Memory B cell (primary cell): ENCODE measurements around the gene LDB2.

Source experiments
- ATAC-seq: fragments of 150-1000 bp; cut with Tn5 transposase; 2 replicates; pipeline ENCODE4 v1.10.0; 2021; ENCODE audit warnings: low read depth, mild to moderate bottlenecking, moderate library complexity
- DNase-seq, 2 donors: peaks; one replicate each; pipeline ENCODE4 v3.0.0; 2022; ENCODE audit warnings: low spot score in 2 of 2
- H3K27ac Mint-ChIP-seq: one replicate; pipeline ENCODE4 v1.8.0; 2022; ENCODE audit warnings: mild to moderate bottlenecking, moderate library complexity, mixed read lengths
- H3K27me3 Mint-ChIP-seq: one replicate; pipeline ENCODE4 v1.8.0; 2022; ENCODE audit warnings: mixed read lengths
- H3K36me3 Mint-ChIP-seq: one replicate; pipeline ENCODE4 v1.8.0; 2022; ENCODE audit warnings: mild to moderate bottlenecking, mixed read lengths
- H3K4me1 Mint-ChIP-seq: one replicate; pipeline ENCODE4 v1.8.0; 2022; ENCODE audit warnings: mixed read lengths
- H3K4me3 Mint-ChIP-seq: one replicate; pipeline ENCODE4 v1.8.0; 2022; ENCODE audit warnings: mild to moderate bottlenecking, moderate library complexity, mixed read lengths
- H3K9me3 Mint-ChIP-seq: one replicate; pipeline ENCODE4 v1.8.0; 2022; ENCODE audit warnings: mixed read lengths

LDB2 gene

GRCh38 chr4:16866974-16867373 lies 31.5 kb downstream of the LDB2 start:
- Mint-ChIP-seq H3K4me1 (no peaks in the 10 kb centered on the region), H3K9me3 (peaks cover 2% of the 10 kb centered on the region), H3K36me3 (no peaks in the 10 kb centered on the region), H3K27ac (no peak overlapping the region), H3K27me3 (no peaks in the 10 kb centered on the region), H3K4me3 (no peak overlapping the region)
- ATAC-seq (no peak), DNase-seq (no peak)

- peaks cover 5% of the 10 kb centered on the region for H3K9me3 Mint-ChIP-seq
- ATAC-seq (no peak), DNase-seq (no peak)
- H3K27ac Mint-ChIP-seq = no peak overlapping the region
- no peaks in the 10 kb centered on the region for H3K36me3 Mint-ChIP-seq
- no peaks in the 10 kb centered on the region for H3K4me1 Mint-ChIP-seq
- no peaks in the 10 kb centered on the region for H3K27me3 Mint-ChIP-seq
- H3K4me3 Mint-ChIP-seq = no peak overlapping the region
These were observed 32.6 kb downstream of the LDB2 start for GRCh38 chr4:16865897-16866283.

DNA sequence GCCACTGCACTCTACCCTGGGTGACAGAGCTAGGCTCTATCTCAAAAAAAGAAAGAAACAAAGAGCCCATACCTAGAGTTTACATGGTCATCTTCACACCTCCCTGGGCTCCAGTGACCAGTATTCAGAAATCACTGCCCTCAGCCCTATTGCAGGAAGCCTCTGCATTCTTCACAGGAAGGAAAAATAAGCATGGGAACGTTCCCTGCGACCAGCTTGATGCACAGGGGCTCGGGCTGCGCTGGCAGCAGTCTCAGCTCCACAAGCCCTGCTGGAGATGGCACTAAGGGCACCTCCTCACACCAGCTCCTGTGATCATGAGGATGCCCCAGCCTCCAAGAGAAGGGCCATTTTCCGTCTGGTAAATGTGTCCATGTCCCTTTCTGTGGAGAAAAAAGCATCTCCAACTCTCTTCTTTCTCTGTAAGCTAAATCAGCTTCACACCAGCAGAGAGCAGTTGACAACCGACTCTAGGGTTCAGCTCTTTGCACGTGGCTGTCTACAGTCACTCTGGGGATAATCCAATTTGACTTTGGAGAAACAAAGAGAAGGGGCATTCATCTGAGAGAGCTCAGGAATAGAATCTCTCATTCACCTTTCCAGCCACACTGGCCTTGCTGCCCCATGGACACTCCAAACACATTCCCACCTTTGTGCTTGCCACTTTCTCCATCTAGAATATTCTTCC lies 33.1 kb downstream of the LDB2 start:
- peaks cover 5% of the 10 kb centered on the region for H3K9me3 Mint-ChIP-seq
- no peaks in the 10 kb centered on the region for H3K27me3 Mint-ChIP-seq
- no peak for DNase-seq
- H3K27ac Mint-ChIP-seq = no peak overlapping the region
- no peak overlapping the region for H3K4me3 Mint-ChIP-seq
- no peaks in the 10 kb centered on the region for H3K36me3 Mint-ChIP-seq
- no peak for ATAC-seq
- H3K4me1 Mint-ChIP-seq = no peaks in the 10 kb centered on the region

GRCh38 chr4:16864199-16864598 lies 34.2 kb downstream of the LDB2 start:
- Mint-ChIP-seq H3K4me3 (no peak overlapping the region), H3K9me3 (peaks cover 5% of the 10 kb centered on the region), H3K36me3 (no peaks in the 10 kb centered on the region), H3K4me1 (no peaks in the 10 kb centered on the region), H3K27me3 (no peaks in the 10 kb centered on the region), H3K27ac (no peak overlapping the region)
- ATAC-seq (no peak), DNase-seq (no peak)

- no peaks in the 10 kb centered on the region for H3K27me3 Mint-ChIP-seq
- no peaks in the 10 kb centered on the region for H3K4me1 Mint-ChIP-seq
- ATAC-seq (no peak), DNase-seq (no peak)
- H3K4me3 Mint-ChIP-seq = no peak overlapping the region
- H3K27ac Mint-ChIP-seq = no peak overlapping the region
- H3K36me3 Mint-ChIP-seq = no peaks in the 10 kb centered on the region
- H3K9me3 Mint-ChIP-seq = peaks cover 5% of the 10 kb centered on the region
These were observed 35.7 kb downstream of the LDB2 start for GRCh38 chr4:16862697-16863096.

GRCh38 chr4:16860516-16860915 lies 37.9 kb downstream of the LDB2 start:
- no peaks in the 10 kb centered on the region for H3K27me3 Mint-ChIP-seq
- DNase-seq (no peak), ATAC-seq (no peak)
- peaks cover 8% of the 10 kb centered on the region for H3K9me3 Mint-ChIP-seq
- no peak overlapping the region for H3K27ac Mint-ChIP-seq
- H3K4me3 Mint-ChIP-seq = no peak overlapping the region
- H3K36me3 Mint-ChIP-seq = no peaks in the 10 kb centered on the region
- no peaks in the 10 kb centered on the region for H3K4me1 Mint-ChIP-seq

GRCh38 chr4:16859031-16859430 lies 39.4 kb downstream of the LDB2 start:
- ATAC-seq = no peak
- Mint-ChIP-seq H3K9me3 (peaks cover 8% of the 10 kb centered on the region), H3K27ac (no peak overlapping the region), H3K4me3 (no peak overlapping the region), H3K4me1 (no peaks in the 10 kb centered on the region), H3K27me3 (no peaks in the 10 kb centered on the region), H3K36me3 (no peaks in the 10 kb centered on the region)
- DNase-seq = no peak

DNA sequence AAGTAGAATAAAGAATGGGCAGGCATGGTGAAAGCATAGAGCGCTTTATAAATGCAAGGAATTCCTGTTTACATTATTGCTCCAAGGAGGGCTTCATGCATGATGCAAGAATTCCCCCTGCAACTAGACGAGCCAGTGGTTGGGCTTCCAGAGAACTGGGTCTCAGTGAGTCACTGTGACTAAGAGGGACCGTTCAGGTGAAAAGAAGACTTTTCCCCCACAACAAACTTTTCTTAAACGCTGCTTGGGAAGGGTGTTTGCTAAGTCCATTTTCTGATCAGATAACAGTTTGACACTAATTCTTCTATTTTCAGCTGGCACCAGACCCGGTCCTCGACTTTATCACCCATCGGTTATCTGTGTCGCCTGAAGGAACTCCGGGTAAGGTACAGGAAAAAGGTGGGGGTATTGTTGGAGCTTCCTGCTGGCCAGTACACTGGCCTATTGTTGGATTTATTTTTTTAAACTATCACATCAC lies 40.1 kb downstream of the LDB2 start:
- Mint-ChIP-seq H3K9me3 (peaks cover 8% of the 10 kb centered on the region), H3K4me3 (no peak overlapping the region), H3K27me3 (no peaks in the 10 kb centered on the region), H3K36me3 (no peaks in the 10 kb centered on the region), H3K4me1 (no peaks in the 10 kb centered on the region), H3K27ac (no peak overlapping the region)
- ATAC-seq (no peak), DNase-seq (no peak)

- Mint-ChIP-seq H3K27me3 (no peaks in the 10 kb centered on the region), H3K36me3 (no peaks in the 10 kb centered on the region), H3K27ac (no peak overlapping the region), H3K9me3 (peaks cover 6% of the 10 kb centered on the region), H3K4me1 (no peaks in the 10 kb centered on the region), H3K4me3 (no peak overlapping the region)
- ATAC-seq (no peak), DNase-seq (no peak)
These were observed 41.0 kb downstream of the LDB2 start for GRCh38 chr4:16857425-16857824.

- Mint-ChIP-seq H3K9me3 (peaks cover 2% of the 10 kb centered on the region), H3K4me3 (no peak overlapping the region), H3K27me3 (no peaks in the 10 kb centered on the region), H3K27ac (no peak overlapping the region), H3K36me3 (no peaks in the 10 kb centered on the region), H3K4me1 (no peaks in the 10 kb centered on the region)
- DNase-seq (no peak), ATAC-seq (no peak)
These were observed 44.8 kb downstream of the LDB2 start for GRCh38 chr4:16853640-16854039.

- Mint-ChIP-seq H3K9me3 (peaks cover 2% of the 10 kb centered on the region), H3K4me3 (no peak overlapping the region), H3K36me3 (no peaks in the 10 kb centered on the region), H3K27me3 (no peaks in the 10 kb centered on the region), H3K4me1 (no peaks in the 10 kb centered on the region), H3K27ac (no peak overlapping the region)
- DNase-seq (no peak), ATAC-seq (no peak)
These were observed 45.8 kb downstream of the LDB2 start for GRCh38 chr4:16852644-16853043.

GRCh38 chr4:16852228-16852627 lies 46.2 kb downstream of the LDB2 start:
- no peak for DNase-seq
- H3K4me3 Mint-ChIP-seq = no peak overlapping the region
- no peak overlapping the region for H3K27ac Mint-ChIP-seq

DNA sequence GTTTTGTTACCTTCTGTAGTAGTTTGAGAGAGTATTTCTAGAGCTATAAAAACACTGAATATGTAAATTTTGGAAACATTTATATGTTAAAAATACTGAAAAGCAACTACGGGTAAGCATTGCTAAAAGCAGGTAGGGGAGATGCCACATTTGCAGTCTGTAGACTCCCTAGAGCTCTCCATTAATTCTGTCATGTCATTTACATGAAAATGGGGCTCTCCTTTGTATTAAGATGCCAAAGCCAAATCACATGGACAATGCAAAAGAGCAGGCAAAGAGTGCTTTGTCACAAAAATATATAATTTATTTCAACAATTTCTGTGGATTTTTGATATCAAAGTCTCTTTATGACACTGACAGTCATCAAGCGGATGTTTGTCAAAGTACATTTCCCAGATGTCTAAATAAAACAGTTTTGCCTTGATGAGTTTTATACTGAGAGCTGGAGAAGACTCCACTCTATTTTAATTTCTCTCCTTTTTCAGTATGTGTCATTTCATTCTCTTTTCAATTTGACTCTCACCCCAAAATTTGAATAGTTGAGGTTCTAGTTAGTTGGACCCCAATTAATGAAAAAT lies 51.8 kb downstream of the LDB2 start:
- peaks cover 3% of the 10 kb centered on the region for H3K9me3 Mint-ChIP-seq
- DNase-seq (no peak), ATAC-seq (no peak)
- no peaks in the 10 kb centered on the region for H3K4me1 Mint-ChIP-seq
- no peak overlapping the region for H3K27ac Mint-ChIP-seq
- no peaks in the 10 kb centered on the region for H3K27me3 Mint-ChIP-seq
- H3K4me3 Mint-ChIP-seq = no peak overlapping the region
- no peaks in the 10 kb centered on the region for H3K36me3 Mint-ChIP-seq

More at GRCh38 chr4:16852228-16852627, 46.2 kb downstream of the LDB2 start:
- H3K4me1 Mint-ChIP-seq = no peaks in the 10 kb centered on the region
- H3K9me3 Mint-ChIP-seq = no peaks in the 10 kb centered on the region
- H3K36me3 Mint-ChIP-seq = no peaks in the 10 kb centered on the region
- ATAC-seq = no peak
- no peaks in the 10 kb centered on the region for H3K27me3 Mint-ChIP-seq

DNA sequence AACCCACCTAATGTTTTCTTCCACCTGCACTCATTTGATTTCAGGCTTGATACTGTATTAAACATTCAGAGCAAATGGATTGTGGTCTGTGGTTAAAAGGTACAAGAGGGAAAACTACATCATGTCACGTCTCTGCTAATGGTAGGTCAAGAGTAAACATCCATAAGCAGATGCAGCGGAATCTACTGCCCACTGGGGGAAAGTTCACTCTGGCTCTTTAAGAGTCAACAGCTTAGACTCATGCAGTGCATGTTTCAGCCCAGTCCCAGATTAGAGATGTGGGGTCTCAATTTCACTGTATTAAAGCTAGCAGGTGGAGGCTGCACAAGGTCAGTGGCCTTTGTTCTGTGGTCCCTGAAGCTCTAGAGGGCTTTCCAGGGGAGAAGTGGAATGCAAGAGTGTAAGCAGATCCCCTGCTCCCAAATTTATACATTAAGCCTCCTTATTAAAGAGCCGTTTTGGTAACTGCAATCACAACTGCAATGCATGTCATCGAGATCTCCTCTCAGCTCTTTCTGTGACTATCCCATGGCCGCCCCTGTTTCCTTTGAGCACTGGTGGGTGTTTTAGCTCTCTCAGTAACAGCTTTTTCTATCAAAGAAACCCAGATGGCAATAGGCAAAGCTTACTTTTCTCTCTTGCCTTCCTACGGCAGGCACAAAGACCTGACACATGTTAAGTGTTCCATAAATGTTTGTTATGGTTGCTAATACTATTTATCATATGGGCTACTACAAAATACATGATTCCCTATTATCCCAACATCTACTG lies 53.4 kb downstream of the LDB2 start:
- H3K4me1 Mint-ChIP-seq = no peaks in the 10 kb centered on the region
- no peak overlapping the region for H3K27ac Mint-ChIP-seq
- no peak for ATAC-seq
- peaks cover 3% of the 10 kb centered on the region for H3K9me3 Mint-ChIP-seq
- H3K4me3 Mint-ChIP-seq = no peak overlapping the region
- no peak for DNase-seq
- no peaks in the 10 kb centered on the region for H3K27me3 Mint-ChIP-seq
- no peaks in the 10 kb centered on the region for H3K36me3 Mint-ChIP-seq
